ENCODE results near the gene ARID3A. TPM values are rescaled to one million over a fixed set of nuclear protein-coding genes. Genes with fewer than 3 reads are reported as not detected.

ARID3A gene
- total and polyA plus RNA-seq, 2 of the 8 experiments (the other 6 are each of a cell fraction or from before 2014, with no cell fraction given): 40.5 to 77.4 TPM

DNA sequence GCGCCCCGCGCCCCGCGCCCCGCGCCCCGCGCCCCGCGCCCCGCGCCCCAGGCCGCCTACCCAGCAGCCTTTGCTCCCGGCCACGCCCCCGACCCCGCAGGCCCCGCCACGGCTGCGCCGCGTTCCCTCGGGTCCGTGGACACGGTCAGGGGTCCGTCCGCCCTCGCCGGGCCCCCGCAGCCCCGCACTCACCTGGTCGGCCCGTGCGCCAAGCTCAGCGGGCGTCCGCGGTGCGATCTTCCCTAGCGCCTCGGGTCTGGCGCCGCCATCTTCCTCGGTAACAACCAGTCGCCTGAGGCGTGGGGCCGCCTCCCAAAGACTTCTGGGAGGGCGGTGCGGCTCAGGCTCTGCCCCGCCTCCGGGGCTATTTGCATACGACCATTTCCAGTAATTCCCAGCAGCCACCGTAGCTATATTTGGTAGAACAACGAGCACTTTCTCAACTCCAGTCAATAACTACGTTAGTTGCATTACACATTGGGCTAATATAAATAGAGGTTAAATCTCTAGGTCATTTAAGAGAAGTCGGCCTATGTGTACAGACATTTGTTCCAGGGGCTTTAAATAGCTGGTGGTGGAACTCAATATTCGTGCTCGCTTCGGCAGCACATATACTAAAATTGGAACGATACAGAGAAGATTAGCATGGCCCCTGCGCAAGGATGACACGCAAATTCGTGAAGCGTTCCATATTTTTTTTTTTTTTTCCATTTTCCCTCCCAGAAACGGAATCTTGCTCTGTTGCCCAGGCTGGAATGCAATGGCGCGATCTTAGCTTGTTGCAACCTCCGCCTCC is 32.7 kb upstream of the ARID3A start, which contains the start of the genes MED16 and RNU6-9:
MED16 (minus strand) TSS at position 294 of the 796 bp plus-strand sequence. CDS start 2,056 bp downstream, outside the sequence.
RNU6-9 (plus strand) TSS at position 591 of the 796 bp plus-strand sequence.
- Histone ChIP-seq H3K27ac (ENCODE audit: low read depth, low read length) (peak within 1 kb of the TSS; percentile 89), H2BK12ac (ENCODE audit: low read depth, low read length) (0 out of 2 replicates have a peak within 1 kb of the TSS, but pooled peaks have one; percentile 27), H3K27me3 (replicated peaks in 1 of 4; ENCODE audit: control insufficient read depth in 3 of 4, extremely low read depth in 1 of 4, insufficient read depth in 3 of 4, low read length in 3 of 4) (no peaks in the 10 kb centered on the region), H3K79me2 (ENCODE audit: control insufficient read depth in 1 of 2, insufficient read depth in 2 of 2, low read length in 2 of 2) (no peaks in the 10 kb centered on the region; a peak in 1 of 4 replicates), H3K4me2 (ENCODE audit: insufficient read depth in 1 of 2, low read depth in 2 of 2, low read length in 2 of 2) (peak within 1 kb of the TSS; percentile 66 to 70), H3K4me3 (ENCODE audit: extremely low read depth in 1 of 4, insufficient read depth in 2 of 4, low read depth in 3 of 4, low read length in 4 of 4) (peak within 1 kb of the TSS; percentile 75 to 91 (median 78)), H3K23me2 (ENCODE audit: low read depth, low read length) (peaks cover 3% of the 10 kb centered on the region; the same call in 1 of the 2 replicates), H3K14ac (ENCODE audit: insufficient read length) (no peak within 1 kb of the TSS), H4K91ac (replicated peaks; ENCODE audit: insufficient read length, low read length) (no peak within 1 kb of the TSS), H3K9me3 (ENCODE audit: insufficient read depth in 2 of 2, low read depth in 1 of 2, low read length in 1 of 2) (no peaks in the 10 kb centered on the region), H2AK5ac (ENCODE audit: low read depth, low read length) (no peak within 1 kb of the TSS), H2BK120ac (replicated peaks; ENCODE audit: low read depth, low read length) (no peak within 1 kb of the TSS), H2BK20ac (ENCODE audit: low read length) (no peak within 1 kb of the TSS), H4K20me1 (replicated peaks in 1 of 2; ENCODE audit: control insufficient read depth in 1 of 2, insufficient read depth in 2 of 2, low read length in 2 of 2) (peaks cover 0 to 15% of the 10 kb centered on the region in 2 experiments), H3K36me3 (ENCODE audit: control insufficient read depth in 2 of 4, insufficient read depth in 4 of 4, low read length in 3 of 4) (peaks cover 0 to 13% (median 5%) of the 10 kb centered on the region in 4 experiments; a peak in 3 of 8 replicates), H3K9ac (replicated peaks in 1 of 4; ENCODE audit: extremely low read depth in 1 of 4, low read depth in 3 of 4, low read length in 3 of 4) (peak within 1 kb of the TSS; percentile 82 to 98 (median 90); a peak in 6 of 7 replicates), H4K8ac (ENCODE audit: extremely low read depth, insufficient read depth, low read length) (peak within 1 kb of the TSS; percentile 99), H2AFZ (ENCODE audit: low read length) (peak within 1 kb of the TSS; percentile 82; the same call in 1 of the 2 replicates), H3K4me1 (replicated peaks in 1 of 4; ENCODE audit: control insufficient read depth in 3 of 4, insufficient read depth in 4 of 4, low read length in 3 of 4) (peaks cover 0 to 5% (median under 1%) of the 10 kb centered on the region in 4 experiments; a peak in 3 of 7 replicates), H3K56ac (replicated peaks; ENCODE audit: insufficient read length, low read depth, low read length) (peak within 1 kb of the TSS; percentile 62), H3K79me1 (ENCODE audit: low read depth, low read length) (peaks cover 7% of the 10 kb centered on the region), H3K23ac (ENCODE audit: insufficient read length) (no peak within 1 kb of the TSS), H4K5ac (ENCODE audit: insufficient read length, low read depth, low read length) (peak within 1 kb of the TSS; percentile 97), H2BK5ac (ENCODE audit: low read depth, low read length) (peak within 1 kb of the TSS; percentile 83), H2BK15ac (ENCODE audit: low read length) (no peak within 1 kb of the TSS), H3K18ac (ENCODE audit: extremely low read depth, low read length) (peak within 1 kb of the TSS; percentile 90; the same call in 1 of the 2 replicates), H3K4ac (replicated peaks; ENCODE audit: insufficient read length, low read depth, low read length) (no peak within 1 kb of the TSS)
- CTCF ChIA-PET (ENCODE audit: partially characterized antibody): interaction anchor here (0.8 to 1.4 kb wide), 7 partner anchors 9 to 301 kb away, joined by 3 to 6 read pairs (median 3); no protein-coding TSS in a partner anchor
- POLR2A ChIA-PET (ENCODE audit: partially characterized antibody): interaction anchor here (0.5 to 8.8 kb wide), 9 partner anchors 14 to 134 kb away, joined by 3 to 82 read pairs (median 4); partner anchors contain the start of gene CNN2
- 3% methylated on average over 51 of the region's 69 CpGs; no CpG with 5 or more reads in 1 of the 2 experiments for WGBS, 2 experiments (ENCODE audit: extremely low coverage in 1 of 2, insufficient coverage in 1 of 2, insufficient read length in 1 of 2, insufficient replicate concordance in 2 of 2, low coverage in 1 of 2, low lambda C conversion rate in 2 of 2, missing lambda C conversion rate in 1 of 2)
- DNase-seq (ENCODE audit: low read depth in 1 of 2, low spot score in 2 of 2) (peak; percentile 78 to 88), FAIRE-seq (no peak)
- no peak for TF ChIP-seq RXRA (IDR thresholded peaks at IDR 0.05; ENCODE audit: insufficient read depth, low read depth, low read length)
- TF ChIP-seq, protein P1, sequence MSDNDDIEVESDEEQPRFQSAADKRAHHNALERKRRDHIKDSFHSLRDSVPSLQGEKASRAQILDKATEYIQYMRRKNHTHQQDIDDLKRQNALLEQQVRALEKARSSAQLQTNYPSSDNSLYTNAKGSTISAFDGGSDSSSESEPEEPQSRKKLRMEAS (IDR thresholded peaks at IDR 0.05): no peak
- no peak for TF ChIP-seq GTF2F1 (IDR thresholded peaks at IDR 0.05; ENCODE audit: borderline replicate concordance, low read depth, low read length)
- TF ChIP-seq BCL11A (IDR thresholded peaks at IDR 0.05; ENCODE audit: low read depth in 2 of 2, low read length in 2 of 2): no peak
- TF ChIP-seq, protein P2, sequence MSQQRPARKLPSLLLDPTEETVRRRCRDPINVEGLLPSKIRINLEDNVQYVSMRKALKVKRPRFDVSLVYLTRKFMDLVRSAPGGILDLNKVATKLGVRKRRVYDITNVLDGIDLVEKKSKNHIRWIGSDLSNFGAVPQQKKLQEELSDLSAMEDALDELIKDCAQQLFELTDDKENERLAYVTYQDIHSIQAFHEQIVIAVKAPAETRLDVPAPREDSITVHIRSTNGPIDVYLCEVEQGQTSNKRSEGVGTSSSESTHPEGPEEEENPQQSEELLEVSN (IDR thresholded peaks at IDR 0.05): no peak
- TF ChIP-seq EGR1 (IDR thresholded peaks at IDR 0.05; ENCODE audit: borderline replicate concordance, low read depth, low read length): no peak
- no peak for TF ChIP-seq CTBP2 (IDR thresholded peaks at IDR 0.05; ENCODE audit: borderline replicate concordance, insufficient read depth, insufficient read length, low read length)
- peak; percentile 93 for TF ChIP-seq ASH2L (IDR thresholded peaks at IDR 0.05; ENCODE audit: low read length)
- TF ChIP-seq CBX8 (IDR thresholded peaks at IDR 0.05; ENCODE audit: borderline replicate concordance, low read depth, low read length): no peak
- peak; percentile 31 for TF ChIP-seq KDM4A (IDR thresholded peaks at IDR 0.05; ENCODE audit: low read depth, low read length, severe bottlenecking)
